LHCN-M2 (cell line): Measurements from ENCODE around the gene TRDN. TPM values are rescaled to one million over a fixed set of nuclear protein-coding genes. Genes with fewer than 3 reads are reported as not detected.
"Not testable (repeated sequence)": the region's sequence is repeated elsewhere in the genome, so short reads cannot be mapped to it uniquely, and the experiment has no call there.

ENCODE experiments used
- DNase-seq: peaks from one replicate; pipeline ENCODE4 v3.0.0-alpha.2; 2012; ENCODE audit warnings: low read depth
- total RNA-seq: library from RNA; depleted of rRNA; stranded (reverse); fragments of >200 nt; gene quantifications from 2 replicates; pipeline ENCODE4 v1.2.3, GENCODE V29; 2014

Gene TRDN
- total RNA-seq, 1 experiment from 2014 or later, result not detected

DNA sequence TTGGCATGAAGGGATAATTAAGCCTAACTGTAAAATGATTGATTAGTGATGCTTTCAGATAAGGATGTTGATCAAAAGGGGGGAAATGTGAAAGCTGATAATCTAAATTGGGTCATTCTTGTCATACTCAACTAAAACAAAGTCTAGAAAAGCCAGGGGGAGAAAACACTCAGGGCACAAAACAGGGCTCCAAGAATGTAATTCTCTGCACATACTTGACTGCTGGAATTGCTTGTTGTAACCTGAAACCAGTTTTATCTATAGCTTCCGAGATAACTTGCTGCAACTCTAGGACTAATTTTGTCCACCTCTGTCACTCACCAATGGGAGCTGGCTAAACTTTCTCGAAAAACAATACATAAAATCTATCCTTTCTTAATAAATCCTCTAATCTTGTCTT lies 330.4 kb downstream of the TRDN start:
- DNase-seq, result no peak

DNA sequence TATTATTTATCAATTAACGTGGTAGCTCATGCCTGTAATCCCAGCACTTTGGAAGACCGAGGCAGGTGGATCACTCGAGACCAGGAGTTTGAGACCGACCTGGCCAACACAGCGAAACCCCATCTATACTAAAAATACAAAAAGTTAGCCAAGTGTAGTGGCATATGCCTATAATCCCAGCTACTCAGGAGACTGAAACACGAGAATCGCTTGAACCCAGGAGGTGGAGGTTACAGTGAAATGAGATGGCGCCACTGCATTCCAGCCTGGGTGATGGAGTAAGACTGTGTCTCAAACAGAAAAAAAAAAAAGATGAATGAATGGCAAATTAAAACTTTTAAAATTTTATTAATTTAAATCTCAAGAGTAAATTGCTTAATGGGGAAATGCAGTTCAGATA lies 341.1 kb downstream of the TRDN start:
- no peak for DNase-seq

DNA sequence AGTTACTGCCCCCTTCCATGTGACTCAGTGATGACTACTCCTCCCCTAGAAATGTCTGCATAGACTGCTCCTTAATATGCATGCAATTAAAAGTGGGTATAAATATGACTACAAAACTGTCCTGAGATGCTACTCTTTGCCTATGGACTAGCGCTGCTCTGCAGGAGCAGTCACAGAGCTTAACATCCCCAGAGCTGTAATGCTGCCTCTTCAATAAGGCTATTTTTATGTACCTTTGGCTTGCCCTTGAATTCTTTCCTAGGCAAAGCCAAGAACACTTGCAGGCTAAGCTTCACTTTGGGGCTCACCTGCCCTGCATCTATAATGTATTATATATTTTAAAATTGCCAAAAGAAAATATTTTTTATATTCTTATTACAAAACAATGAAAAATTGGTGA lies 341.6 kb downstream of the TRDN start:
- no peak for DNase-seq

DNA sequence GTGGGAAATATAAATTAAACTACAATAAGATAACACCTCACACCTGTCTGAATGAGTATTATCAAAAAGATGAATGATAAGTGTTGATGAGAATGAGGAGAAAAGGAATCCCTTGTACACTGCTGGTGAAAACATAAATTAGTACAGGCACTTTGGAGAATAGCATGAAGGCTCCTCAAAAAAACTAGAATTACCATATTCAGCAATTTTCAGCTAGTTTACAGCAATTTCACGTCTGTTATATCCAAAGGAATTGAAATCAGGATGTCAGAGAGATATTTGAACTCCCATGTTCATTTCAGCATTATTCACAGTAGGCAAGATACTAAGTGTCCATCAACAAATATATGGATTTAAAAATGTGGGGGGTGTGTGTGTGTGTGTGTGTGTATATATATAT lies 348.1 kb downstream of the TRDN start:
- no peak for DNase-seq

DNA sequence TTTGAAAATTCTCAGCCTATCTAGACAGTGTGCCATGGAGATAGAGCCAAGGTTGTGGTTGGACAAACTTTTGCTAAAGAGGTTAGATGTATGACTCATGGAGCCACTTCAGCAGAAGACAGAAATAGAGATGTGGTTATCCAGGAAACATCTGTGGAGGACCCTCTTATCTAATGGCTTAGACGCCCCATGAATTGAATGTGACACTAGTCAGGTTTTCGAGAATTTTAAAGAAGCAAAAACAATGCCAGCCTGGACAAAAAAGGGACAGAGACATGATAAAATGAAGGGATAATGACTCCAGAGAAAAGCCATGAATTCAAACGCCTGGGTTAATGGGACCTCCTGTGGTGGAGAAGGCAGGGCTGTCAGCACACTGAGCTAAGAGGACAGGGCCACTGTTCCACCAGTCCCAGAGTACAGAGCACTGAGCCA lies 360.2 kb downstream of the TRDN start:
- no peak for DNase-seq

DNA sequence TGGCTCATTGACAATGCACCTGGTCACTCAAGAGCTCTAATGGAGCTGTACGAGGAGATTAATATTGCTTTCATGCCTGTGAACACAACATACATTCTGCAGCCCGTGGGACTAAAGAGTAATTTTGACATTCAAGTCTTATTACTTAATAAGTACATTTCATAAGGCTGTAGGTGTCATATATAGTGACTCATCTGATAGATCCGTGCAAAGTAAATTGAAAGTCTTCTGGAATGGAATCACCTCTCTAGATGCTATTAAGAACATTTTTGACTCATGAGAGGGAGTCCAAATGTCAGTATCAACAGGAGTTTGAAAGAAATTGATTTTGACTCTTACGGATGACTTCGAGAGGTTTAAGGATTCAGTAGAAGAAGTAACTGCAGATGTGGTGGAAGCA lies 372.8 kb downstream of the TRDN start:
- DNase-seq, result no peak

DNA sequence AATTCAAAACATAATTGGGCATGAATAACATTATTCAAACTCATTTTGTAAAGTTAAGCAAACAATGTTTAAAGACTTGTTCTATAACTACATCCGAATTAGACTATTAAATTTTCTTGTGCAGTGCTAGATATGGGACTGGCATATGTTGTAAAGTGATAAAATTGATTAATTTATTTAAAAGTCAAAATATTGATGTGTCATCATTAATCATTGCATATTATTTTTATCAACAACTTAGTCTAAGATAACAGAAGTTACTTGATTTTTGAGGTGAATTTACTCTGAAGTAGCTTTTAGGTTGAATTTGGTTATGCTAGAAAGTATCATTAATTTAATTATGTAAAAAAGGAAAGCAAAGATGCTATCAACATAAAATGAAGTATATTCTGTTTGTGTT lies 396.1 kb downstream of the TRDN start:
- no peak for DNase-seq

DNA sequence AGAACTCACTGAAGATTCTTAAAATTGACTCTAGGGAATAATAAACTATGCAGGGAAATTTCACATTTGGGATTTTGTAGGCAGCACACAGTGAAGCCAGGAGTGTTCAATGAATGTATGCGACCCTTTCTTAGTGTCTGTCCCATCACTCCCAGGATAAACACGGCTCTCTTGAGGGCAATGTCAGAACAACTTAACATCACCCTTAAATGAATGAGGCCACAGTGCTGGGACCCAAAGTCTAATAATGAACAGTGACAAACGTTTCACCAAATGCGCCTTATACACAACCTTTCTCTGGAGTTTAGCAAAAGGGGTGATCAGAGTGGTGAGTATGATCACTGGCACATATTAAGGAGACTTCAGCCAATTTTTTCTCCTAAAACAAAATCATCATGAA lies 403.4 kb downstream of the TRDN start:
- DNase-seq, result no peak

DNA sequence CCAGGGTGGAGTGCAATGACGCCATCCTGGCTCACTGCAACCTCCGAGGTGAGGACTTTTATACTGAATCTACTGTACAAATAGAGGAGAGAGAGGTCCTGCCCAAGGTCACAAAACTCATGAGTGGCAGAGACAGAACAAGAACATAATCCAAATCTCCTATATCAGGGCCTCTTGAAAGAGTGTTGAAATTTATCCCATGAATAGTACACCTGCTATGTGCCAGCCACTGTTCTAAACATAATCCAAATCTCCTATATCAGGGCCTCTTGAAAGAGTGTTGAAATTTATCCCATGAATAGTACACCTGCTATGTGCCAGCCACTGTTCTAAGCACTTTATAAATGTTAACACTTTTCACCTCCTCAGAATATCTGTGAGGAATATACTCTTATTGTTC lies 409.0 kb downstream of the TRDN start:
- not testable (repeated sequence) for DNase-seq

DNA sequence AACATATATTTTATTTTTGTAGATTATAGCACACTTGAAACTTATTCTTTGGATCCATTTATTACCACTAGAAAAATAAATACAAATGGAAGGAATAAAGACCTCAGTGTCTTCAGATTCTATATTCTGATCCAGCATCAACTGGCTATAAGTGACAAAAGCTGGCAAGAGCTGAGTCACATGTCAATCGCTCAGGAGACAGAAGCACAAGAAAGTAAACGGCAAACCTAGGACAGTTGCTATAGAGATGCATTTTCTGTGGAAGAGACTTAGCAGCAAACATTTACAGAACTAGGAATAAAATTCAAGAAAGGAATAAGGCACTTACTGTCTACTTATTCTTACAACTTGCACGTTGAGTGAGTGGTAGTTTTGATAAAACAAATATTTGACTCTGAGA lies 410.4 kb downstream of the TRDN start:
- no peak for DNase-seq

DNA sequence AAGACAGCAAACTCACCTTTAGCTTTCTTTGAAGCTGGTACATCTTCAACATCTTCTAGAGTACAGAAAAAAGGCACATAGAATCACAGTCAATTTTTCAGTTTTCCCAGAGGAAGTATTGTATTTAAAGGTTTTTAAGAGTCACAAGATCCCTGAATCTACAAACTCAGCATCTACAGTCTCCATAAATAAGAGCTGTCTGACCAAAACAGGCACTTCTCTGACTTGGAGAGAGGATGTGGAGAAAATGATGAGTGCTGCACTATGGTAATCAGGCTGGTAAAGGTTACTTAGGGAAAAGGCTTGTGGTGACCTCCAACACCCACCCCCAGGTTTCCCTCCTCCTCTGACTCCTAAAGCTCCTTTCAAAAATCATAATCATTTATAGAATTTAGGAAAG lies 412.7 kb downstream of the TRDN start:
- DNase-seq, result no peak

DNA sequence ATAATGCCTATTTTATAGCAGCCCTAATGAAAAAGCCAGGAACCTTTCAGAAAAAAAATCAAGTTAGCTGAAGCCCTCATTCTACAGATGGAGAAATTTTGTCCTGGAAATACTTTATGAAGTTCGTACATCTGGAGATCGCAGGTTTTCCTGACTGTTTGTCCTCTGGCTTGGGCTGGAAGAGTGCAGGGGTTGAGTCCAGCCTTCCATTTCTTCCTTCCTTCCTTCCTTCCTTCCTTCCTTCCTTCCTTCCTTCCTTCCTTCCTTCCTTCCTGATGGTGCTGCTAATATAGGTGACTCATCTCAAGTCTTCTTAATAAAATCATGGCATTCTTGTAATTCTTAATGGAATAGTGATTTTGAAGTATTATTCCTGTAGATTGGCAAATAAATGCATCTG lies 413.3 kb downstream of the TRDN start:
- no peak for DNase-seq

DNA sequence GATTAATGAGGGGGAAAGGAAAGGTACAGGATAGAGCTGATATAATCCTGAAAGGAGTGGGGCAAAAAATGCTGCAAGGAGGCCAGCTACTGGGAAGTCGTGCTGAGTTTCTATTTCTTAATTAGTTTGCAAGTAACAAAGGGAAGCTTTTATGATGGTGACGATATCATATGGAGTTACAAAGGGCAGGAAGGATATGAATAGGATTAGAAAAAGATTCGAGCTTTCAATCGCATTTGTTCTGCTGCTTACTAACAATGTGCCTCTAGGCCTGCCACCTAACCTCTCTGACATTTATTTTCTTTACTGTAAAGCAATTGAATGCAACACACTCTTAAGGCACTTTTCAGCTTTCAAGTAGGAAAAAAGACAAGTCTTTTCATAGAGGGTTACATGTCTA lies 421.5 kb downstream of the TRDN start:
- no peak for DNase-seq

DNA sequence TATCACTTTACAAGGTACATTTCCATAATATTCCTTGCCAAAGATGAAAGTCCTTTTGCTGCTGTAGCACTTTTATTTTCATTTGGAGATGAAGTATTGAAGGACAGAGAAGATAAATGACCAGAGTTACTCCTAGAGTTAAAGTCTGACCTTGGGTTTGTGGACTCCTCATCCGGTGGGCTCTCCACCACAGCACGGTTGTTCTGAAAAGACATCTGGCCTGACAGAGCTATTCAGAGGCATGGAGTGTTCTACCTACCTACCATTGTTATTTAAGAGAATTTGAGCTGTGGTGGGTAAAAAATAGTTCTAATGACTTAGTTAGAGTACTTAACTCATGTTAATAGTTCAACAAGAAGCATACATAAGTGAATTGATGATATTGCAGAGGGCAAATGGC lies 422.3 kb downstream of the TRDN start:
- DNase-seq, result no peak

DNA sequence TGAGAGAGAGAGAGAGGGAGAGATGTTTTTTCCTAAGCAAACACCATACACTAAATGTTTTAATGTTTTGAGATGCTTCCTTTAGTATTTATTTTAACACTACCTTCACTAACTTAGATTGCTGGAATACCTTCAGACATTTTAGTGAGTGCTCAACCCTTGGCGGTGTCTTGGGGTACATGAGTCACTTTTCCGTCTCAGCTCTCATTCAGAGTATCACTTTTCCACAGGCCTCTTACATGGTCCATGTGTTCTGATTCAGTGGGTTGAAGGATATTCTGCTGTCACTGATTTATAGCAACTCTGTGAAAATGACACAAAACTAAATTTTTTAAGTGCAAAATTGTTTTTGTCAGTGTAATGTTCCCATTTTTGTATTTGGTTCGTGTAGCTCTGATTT lies 422.8 kb downstream of the TRDN start:
- peak; percentile 22 for DNase-seq

DNA sequence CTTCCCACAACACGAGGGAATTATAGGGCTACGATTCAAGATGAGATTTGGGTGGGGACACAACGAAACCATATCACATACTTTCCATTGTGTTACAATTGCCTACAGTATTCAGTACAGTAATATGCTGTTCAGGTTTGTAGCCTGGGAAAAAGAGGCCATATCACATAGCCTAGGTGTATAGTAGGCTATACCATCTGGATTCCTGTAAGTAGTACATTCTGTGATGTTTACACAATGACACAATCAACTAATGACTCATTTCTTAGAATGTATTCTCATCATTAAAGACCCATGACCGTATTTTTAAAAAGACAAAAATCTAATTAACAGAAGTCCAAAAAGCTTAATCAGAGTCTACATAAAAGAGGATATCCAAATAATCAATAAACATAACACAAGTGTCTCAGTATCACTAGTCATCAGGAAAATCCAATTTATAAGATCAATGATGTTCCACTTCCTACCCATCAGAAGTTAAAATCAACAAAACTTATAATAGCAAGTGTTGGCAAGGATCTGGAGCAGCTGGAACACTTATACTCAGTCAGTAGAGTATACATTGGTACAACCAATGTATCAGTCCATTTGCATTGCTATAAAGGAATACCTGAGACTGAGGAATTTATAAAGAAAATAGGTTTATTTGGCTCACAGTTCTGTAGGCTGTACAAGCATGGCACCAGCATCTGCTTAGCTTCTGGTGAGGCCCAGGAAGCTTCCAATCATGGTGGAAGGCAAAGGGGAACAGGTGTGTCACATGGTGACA lies 424.8 kb downstream of the TRDN start:
- no peak for DNase-seq

DNA sequence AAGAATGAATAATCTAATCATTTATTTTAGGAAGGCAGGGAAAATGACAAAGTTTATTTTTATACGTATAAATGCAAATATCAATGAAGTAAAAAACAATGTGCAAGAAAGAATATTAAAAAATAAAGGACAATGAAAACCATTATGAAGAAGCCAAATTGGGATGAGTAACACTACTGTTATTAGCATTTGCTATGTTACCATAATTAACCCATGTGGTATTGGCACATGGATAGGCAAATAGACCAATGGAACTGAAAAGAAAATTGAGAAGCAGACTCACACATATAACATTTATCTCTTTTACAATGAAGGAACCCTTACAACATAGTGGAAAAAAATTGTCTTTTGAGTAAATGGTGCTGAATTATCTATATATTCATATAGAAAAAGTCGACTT lies 426.1 kb downstream of the TRDN start:
- DNase-seq, result no peak

DNA sequence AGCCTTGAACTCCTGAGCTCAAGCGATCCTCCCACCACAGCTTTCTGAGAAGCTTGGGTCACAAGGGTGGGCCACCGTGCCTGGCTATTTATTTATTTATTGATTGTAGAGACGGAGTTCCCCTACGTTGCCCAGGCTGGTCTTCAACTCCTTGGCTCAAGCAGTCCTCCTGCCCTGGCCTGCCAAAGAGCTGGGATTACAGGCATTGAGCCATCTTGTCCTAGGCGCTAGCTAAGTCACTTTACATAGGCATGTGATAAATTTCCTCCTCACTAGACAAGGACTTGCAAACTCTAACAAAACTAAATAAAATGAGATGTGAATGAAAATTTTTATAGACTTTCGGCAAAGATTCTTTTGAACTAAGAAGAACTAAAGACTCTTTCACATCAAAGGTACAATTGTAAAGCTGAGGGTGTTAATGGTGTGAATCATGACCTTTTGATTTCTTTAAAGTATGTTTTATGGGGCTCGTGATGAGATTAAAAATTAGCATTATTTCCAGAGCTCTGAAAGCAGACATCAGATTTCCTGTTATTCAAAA lies 428.7 kb downstream of the TRDN start:
- no peak for DNase-seq

DNA sequence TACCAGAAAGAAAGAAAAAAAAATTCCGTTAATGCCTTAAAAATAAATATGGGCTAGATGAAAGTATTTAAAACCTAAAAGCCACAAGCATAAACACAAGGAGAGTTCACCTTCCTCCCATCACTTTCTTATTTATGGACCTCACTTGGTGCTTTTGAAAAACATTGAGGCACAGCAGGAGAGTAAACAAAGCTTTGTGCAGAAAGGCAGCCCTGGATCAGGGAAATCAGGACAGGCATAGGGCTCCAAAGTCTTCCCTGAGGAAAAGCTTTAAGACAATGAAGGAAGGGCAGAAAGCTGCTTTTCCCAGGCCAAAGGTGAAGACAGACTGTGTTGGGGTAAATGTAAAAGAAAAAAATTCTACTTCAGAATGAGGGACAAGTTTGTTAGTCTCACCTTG lies 432.8 kb downstream of the TRDN start:
- DNase-seq, result no peak

DNA sequence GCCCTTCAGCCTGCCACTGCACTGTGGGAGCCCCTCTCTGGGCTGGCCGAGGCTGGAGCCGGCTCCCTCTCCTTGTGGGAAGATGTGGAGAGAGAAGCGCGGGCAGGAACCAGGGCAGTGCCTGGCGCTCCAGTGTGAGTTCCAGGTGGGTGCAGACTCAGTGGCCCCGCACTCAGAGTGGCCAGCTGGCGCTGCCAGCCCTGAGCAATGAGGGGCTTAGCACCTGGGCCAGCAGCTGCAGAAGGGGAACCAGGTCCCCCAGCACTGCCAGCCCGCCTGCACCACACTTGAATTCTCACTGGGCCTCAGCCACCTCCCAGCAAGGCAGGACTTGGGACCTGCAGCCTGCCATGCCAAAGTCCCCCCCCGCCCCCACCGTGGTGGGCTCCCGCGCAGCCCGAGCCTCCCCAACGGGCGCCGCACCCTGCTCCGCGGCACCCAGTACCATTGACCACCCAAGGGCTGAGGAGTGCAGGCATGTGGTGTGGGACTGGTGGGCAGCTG lies 434.8 kb downstream of the TRDN start:
- DNase-seq, result no peak

DNA sequence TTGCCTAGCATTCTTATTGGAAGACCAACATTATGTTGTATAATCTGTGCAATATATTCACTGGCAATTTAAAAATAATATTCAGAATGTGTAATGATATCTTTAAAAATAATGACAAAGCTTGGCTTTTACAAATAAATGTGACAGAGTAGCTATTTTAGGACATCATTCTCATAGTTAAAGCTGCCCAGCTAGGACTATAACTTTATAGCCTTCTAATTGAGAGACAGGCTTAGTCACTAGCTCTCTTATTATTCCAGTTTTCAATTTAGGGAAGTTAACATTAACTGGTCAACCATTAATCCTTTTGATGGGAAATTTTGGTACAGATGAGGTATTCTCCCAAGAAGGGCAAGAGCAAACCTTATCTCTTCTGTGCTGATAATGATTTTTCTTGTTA lies 443.5 kb downstream of the TRDN start:
- no peak for DNase-seq

DNA sequence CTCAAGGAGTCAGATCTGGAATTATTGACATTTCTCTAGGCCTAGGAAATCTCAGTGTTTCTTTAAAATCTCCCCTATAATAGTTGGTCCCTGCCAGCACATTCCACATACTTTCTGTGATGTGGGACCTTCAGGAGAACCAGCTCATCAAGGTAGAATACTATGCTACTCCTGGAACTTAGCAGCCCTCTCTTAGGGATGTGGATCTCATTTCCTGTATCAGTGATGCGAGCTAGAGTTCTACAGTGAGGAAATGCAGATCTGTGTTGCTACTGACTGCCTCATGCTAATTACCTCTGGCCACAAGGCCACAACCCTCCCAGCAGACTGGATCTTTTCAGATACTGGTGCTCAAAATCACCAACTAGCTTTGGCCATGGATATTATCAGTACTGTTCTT lies 446.9 kb downstream of the TRDN start:
- DNase-seq, result no peak

DNA sequence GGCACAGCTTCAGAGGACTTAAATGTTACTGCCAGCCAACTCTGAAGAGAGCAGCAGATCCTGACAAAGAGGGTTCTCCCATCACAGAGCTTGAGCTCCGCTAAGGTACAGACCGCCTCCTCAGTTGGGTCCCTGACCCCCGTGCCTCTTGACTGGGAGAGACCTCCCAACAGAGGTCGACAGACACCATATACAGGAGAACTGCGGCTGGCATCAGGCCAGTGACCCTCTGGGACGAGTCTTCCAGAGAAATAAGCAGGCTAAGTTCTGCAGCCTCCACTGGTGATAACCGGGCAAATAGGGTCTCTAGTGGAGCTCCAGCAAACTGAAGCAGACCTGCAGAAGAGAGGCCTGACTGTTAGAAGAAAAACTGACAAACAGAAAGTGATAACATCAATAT lies 453.8 kb downstream of the TRDN start:
- DNase-seq, result no peak

DNA sequence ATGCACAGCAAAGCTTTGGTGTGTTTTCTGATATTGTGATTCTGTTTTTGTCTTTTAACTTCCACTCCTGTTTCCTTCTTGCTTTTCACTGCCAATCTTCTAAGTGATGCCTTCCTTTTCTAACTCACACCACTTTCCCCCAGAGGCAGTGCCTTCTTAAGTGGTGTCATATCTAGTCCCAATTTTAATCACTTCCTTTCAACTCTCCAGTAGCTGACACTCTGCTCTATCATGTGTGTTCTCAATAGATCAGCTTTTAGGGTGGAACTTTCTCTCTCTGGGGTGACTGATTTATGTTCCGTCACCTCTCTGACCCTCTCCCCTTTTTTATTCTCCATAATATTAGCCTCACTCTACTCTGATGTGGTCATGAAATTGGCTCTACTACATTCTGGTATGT lies 460.0 kb downstream of the TRDN start:
- DNase-seq, result no peak
